ENCODE data around the gene EFCAB5. TPM values are rescaled to one million over a fixed set of nuclear protein-coding genes. Genes with fewer than 3 reads are reported as not detected.

Gene EFCAB5
- total RNA-seq, 8 experiments from 2014 or later, result 0.14 to 0.96 (median 0.81) TPM; not detected in 1

DNA sequence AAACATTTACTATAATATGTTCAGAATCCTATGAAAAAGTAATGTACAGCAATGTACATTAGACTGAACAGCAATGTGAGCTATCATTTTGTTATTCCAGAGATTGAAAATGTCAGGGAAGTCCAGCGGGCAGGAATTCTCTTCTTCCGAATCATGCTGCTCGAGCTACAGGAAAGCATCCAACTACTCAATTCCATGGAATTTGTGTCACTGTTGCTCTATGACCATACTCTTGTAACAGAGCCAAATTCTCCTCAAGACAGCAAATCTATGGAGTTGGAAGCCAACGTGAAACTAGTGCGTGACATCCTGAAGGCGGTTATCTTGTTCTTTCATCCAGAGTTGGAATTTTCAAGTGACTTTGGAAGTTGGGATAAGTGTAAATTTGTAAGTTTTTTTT is 150.3 kb downstream of the EFCAB5 start:
- H3K4me3 ChIP-seq, result no peak overlapping the region
- no peaks in the 10 kb centered on the region for H3K4me1 ChIP-seq (replicated peaks in 1 of 2)
- no peak overlapping the region for H3K27ac ChIP-seq
- ATAC-seq (replicated peaks in 6 of 8), result no peak
- in situ Hi-C loops (cut with MboI; ENCODE audit: low pct_unique_long_range_greater_than_20kb in 2 of 9, low sequenced_read_pairs in 9 of 9, unreplicated experiment in 9 of 9), result loop anchor here in 2 of 9 experiments (10.0 to 25.0 kb wide), 3 partner anchors 57 to 479 kb away; partner anchors contain the start of gene CORO6 (in 1 of the 2)
- 25 to 100% (median 90%) methylated on average over 1 to 6 of the region's 6 CpGs; no CpG with 5 or more reads in 1 of the 10 experiments for WGBS, 10 experiments

DNA sequence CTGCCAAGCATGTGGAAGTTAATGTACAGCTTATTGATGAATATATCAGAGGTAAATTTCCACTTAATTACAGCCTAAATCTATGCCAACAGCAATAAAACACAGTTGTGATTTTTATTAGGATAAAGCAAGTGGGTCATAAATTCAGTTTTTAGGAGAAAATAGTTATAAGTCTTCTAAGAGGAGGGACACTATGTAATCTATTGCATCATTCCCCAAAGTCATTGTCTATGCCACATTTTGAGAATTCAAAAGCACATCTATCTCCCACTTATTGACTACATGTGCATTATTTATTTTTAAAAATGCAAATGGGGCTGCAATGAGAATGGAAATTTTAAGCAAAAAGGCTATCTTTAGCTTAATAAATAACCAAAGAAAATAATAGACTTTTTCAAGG is 151.5 kb downstream of the EFCAB5 start:
- in situ Hi-C loops (cut with MboI; ENCODE audit: low pct_unique_long_range_greater_than_20kb in 2 of 9, low sequenced_read_pairs in 9 of 9, unreplicated experiment in 9 of 9), result loop anchor here in 2 of 9 experiments (10.0 to 25.0 kb wide), 3 partner anchors 58 to 481 kb away; partner anchors contain the start of gene CORO6 (in 1 of the 2)
- Histone ChIP-seq H3K27ac (no peak overlapping the region), H3K4me1 (replicated peaks in 1 of 2) (no peaks in the 10 kb centered on the region), H3K4me3 (no peak overlapping the region)
- no peak for ATAC-seq (replicated peaks in 6 of 8)

DNA sequence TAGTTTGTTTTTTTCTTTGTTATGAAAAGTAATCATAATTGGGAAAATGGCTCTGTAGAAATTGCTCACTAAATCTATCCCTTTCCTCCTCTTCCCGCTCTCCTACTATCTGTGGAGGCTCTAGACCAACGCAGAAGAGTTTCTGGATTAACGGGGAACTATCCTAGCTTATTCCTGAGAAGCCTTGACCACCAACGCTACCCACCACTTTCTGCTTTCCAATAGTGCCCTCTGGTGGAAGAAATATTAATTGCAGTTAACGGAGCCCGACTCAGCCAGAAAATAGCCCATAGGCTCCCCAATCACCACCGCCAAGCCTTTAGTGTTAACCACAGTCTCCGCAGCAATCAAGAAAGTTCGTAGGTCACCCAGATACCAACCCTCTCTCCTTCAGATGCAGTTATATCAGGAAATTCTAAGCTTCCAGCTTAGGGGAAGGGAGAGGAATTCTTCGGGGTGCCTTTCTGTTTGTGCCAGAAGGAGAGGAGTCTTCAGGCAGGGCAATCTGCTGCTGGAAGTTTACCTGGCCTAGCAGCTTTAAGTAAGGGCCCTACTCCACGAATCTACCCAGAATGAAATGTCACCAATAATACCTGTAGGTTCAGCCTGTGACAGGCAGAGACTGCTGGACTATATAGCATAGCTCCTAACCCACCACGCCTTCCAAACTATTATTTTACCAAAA is 152.2 kb downstream of the EFCAB5 start:
- H3K27ac ChIP-seq, result no peak overlapping the region
- no peak overlapping the region for H3K4me3 ChIP-seq
- H3K4me1 ChIP-seq (replicated peaks in 1 of 2), result no peaks in the 10 kb centered on the region
- ATAC-seq (replicated peaks in 6 of 8), result peak; percentile 61 to 90 (median 78)
- WGBS, 10 experiments, result 0 to 83% (median 17%) methylated on average over 1 to 9 of the region's 12 CpGs
- in situ Hi-C loops (cut with MboI; ENCODE audit: low pct_unique_long_range_greater_than_20kb in 2 of 9, low sequenced_read_pairs in 9 of 9, unreplicated experiment in 9 of 9), result loop anchor here in 2 of 9 experiments (10.0 to 25.0 kb wide), 3 partner anchors 59 to 481 kb away; partner anchors contain the start of gene CORO6 (in 1 of the 2)

DNA sequence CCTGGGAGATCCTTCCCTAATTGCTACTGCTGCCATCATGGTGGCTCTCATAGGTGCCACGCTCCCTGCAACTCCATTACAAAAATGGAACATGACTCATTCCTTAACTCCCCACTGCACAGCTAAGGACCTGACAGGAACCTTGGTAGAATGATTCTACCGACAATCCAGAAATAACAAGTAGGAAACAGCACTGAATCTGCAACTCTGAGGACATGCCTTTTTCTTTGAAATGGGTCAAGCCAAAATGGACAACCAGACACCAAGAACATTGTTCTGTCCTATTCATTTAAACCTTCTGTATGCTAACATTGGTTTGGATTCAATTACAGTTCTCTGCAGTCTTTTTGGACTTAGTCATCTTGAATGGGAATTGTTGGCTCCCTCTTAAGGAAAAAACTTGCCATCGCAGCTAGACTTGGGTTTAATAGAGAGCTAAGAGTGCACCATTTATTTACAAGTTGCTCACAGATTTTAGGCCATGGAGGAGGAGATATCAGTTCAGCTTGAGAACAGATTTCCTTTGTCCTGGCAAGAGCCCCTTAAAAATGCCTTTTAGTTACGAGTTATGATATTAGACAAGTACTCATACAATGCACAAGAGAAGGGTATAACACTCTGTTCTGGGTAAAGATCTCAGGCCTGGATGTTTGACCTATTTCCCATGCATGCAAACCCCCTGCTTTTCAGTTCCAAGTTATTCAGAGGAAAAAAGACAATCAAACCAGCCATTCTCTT is 154.2 kb downstream of the EFCAB5 start:
- no peak overlapping the region for H3K27ac ChIP-seq
- no peaks in the 10 kb centered on the region for H3K4me1 ChIP-seq (replicated peaks in 1 of 2)
- in situ Hi-C loops (cut with MboI; ENCODE audit: low pct_unique_long_range_greater_than_20kb in 2 of 9, low sequenced_read_pairs in 9 of 9, unreplicated experiment in 9 of 9), result loop anchor here in 2 of 9 experiments (10.0 to 25.0 kb wide), 3 partner anchors 61 to 483 kb away; partner anchors contain the start of gene CORO6 (in 1 of the 2)
- H3K4me3 ChIP-seq, result no peak overlapping the region
- ATAC-seq (replicated peaks in 6 of 8), result peak in 6 of 8 experiments; percentile 32 to 88 (median 71)
- 37 to 72% (median 50%) methylated on average over 1 to 4 of the region's 4 CpGs; no CpG with 5 or more reads in 2 of the 10 experiments for WGBS, 10 experiments

DNA sequence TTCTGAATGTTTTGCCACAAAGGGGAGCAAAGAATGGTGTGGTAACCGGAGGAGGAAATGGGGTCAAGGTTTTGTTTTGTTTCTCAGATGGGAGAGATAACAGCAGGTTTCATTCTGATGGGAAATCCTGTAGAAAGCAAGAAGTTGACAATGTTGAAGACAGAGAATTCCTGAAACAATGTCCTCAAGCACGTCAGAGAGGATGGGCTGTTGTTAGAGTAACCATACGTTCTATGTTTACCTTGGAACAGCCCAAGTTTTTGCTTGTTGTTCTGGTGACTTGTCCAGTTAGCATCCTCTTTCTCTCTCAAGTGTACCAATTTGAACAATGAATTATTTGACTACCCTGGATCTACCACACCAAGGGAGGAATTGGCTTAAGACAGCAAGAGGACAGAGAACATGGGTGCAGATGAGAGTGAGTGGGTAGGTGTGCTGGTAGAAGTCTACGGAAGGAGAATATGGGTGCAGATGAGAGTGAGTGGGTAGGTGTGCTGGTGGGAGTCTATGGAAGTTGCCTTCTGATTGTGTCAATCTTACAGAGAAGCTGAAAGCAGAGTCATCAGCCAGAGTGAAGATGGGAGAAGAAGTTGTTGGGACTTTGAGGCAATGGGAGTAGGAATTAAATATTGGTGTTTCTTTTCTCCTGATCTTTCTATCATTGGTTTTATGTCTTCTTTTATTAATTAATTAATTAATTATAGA is 160.4 kb downstream of the EFCAB5 start:
- no peak overlapping the region for H3K27ac ChIP-seq
- no peak for ATAC-seq (replicated peaks in 6 of 8)
- WGBS, 10 experiments, result 20 to 83% (median 68%) methylated on average over 1 to 4 of the region's 4 CpGs; no CpG with 5 or more reads in 2 of the 10 experiments
- peaks cover 5 to 7% of the 10 kb centered on the region in 2 donors for H3K4me1 ChIP-seq (replicated peaks in 1 of 2)
- no peak overlapping the region for H3K4me3 ChIP-seq
- in situ Hi-C loops (cut with MboI; ENCODE audit: low pct_unique_long_range_greater_than_20kb in 2 of 9, low sequenced_read_pairs in 9 of 9, unreplicated experiment in 9 of 9), result loop anchor here in 4 of 9 experiments (25.0 kb wide), 2 partner anchors 90 to 185 kb away; partner anchors contain the start of gene BLMH (in 3 of the 4)

DNA sequence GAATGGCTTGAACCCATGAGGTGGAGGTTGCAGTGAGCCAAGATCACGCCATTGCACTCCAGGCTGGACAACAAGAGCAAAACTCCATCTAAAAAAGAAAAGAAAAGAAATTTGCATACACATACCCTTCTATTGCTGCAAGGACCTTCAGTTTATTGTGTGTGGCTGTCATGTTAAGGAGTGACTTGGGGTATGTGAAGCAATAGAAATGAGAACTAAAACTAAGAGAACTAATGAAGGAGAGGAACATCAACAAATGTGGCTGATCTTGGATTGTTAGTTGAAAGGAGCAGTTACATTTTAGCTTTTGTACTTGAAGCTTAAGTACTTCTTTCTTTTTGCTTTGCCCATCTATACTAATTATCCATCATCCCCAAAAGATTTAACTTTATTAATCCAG is 162.5 kb downstream of the EFCAB5 start:
- H3K27ac ChIP-seq, result no peak overlapping the region
- H3K4me1 ChIP-seq (replicated peaks in 1 of 2), result peaks cover 5 to 7% of the 10 kb centered on the region in 2 donors
- 33 to 100% (median 63%) methylated on average over 1 of the region's 1 CpG; no CpG with 5 or more reads in 6 of the 10 experiments for WGBS, 10 experiments
- no peak overlapping the region for H3K4me3 ChIP-seq
- in situ Hi-C loops (cut with MboI; ENCODE audit: low pct_unique_long_range_greater_than_20kb in 2 of 9, low sequenced_read_pairs in 9 of 9, unreplicated experiment in 9 of 9), result loop anchor here in 4 of 9 experiments (25.0 kb wide), 2 partner anchors 92 to 183 kb away; partner anchors contain the start of gene BLMH (in 3 of the 4)
- ATAC-seq (replicated peaks in 6 of 8), result no peak

DNA sequence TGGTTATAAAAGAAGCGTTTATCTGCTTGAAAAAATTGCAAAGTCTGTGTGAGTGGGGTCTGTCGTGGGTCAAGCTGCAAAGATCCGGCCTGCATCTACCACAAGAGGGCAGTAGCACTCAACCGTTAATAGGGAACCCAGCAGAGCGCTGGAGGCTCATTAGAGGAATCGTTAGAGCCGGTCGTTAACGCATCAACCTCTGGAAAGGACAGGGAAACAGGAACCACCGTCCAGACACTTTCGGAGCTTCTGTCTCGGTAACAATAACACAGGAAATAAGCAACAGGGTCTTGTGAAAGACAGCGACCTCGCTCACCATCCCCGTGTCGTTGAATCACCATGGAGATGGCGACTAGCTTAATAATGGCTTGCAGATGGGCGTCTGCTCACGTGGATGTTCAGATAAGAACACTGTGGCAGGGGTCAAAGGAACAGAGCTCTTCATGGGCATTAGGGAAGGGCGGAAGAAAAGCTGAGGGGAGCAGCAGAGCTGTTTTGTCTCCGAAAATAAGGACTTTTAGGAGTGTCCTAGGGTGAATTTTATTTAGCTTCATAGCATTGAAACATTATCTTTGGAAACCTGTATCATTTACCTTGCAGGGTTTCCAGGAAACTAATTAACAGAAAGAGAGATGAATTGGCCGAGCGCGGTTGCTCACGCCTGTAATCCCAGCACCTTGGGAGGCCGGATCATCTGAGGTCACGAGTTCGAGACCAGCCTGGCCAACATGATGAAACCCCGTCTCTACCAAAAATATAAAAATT is 163.3 kb downstream of the EFCAB5 start:
- ATAC-seq (replicated peaks in 6 of 8), result peak; percentile 97 to 100 (median 98)
- 0 to 73% (median 5%) methylated on average over 1 to 23 of the region's 29 CpGs for WGBS, 10 experiments
- in situ Hi-C loops (cut with MboI; ENCODE audit: low pct_unique_long_range_greater_than_20kb in 2 of 9, low sequenced_read_pairs in 9 of 9, unreplicated experiment in 9 of 9), result loop anchor here in 4 of 9 experiments (25.0 kb wide), 2 partner anchors 92 to 183 kb away; partner anchors contain the start of gene BLMH (in 3 of the 4)
- peak overlapping the region; percentile 58 to 69 for H3K27ac ChIP-seq
- H3K4me3 ChIP-seq, result peak overlapping the region; percentile 31 to 37 (median 34)
- peaks cover 5 to 7% of the 10 kb centered on the region in 2 donors for H3K4me1 ChIP-seq (replicated peaks in 1 of 2)

DNA sequence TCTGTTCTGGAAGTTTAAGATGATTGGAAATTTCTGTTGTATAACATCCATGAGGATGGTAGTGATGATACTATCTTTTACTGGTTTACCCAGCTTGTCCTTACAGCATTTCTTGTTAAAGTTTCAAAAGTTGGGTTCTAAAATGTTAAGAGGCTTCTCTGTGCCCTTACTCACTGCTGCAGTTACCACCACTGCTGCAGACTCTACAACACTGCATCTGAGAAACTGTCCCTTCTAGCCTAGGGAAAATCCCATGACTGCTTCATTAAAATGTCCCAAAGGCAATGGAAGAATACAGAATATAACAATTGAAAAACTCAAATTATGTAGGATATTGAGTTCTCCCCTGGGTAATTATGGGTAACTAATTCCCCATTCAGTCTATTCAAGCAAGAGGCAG is 171.4 kb downstream of the EFCAB5 start:
- in situ Hi-C loops (cut with MboI; ENCODE audit: low pct_unique_long_range_greater_than_20kb in 2 of 9, low sequenced_read_pairs in 9 of 9, unreplicated experiment in 9 of 9), result loop anchor here in 4 of 9 experiments (25.0 kb wide), 2 partner anchors 100 to 175 kb away; partner anchors contain the start of gene BLMH (in 3 of the 4)
- ATAC-seq (replicated peaks in 6 of 8), result no peak
- peaks cover 0 to 4% of the 10 kb centered on the region in 2 donors for H3K4me1 ChIP-seq (replicated peaks in 1 of 2)

DNA sequence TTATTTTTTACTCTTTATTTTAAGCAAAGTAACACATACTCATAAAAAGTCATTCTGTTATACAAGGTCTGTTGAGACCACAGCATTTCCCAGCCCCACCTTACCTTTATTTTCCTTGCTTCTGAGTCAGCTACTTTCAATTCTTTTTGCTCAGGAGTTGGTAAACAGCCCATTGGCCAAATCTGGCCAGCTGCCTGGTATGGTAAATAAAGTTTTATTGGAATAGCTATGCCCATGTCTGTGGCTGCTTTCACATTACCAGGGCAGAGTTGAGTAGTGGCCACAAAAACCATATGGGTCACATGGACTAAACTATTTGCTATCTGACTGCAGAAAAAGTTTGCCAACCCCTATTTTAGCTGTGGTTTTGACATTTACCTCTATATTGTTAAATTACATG is 171.8 kb downstream of the EFCAB5 start:
- in situ Hi-C loops (cut with MboI; ENCODE audit: low pct_unique_long_range_greater_than_20kb in 2 of 9, low sequenced_read_pairs in 9 of 9, unreplicated experiment in 9 of 9), result loop anchor here in 4 of 9 experiments (25.0 kb wide), 2 partner anchors 101 to 174 kb away; partner anchors contain the start of gene BLMH (in 3 of the 4)
- peak in 1 of 8 experiments; percentile 50 for ATAC-seq (replicated peaks in 6 of 8)
- H3K4me1 ChIP-seq (replicated peaks in 1 of 2), result peaks cover 0 to 8% of the 10 kb centered on the region in 2 donors
- no peak overlapping the region for H3K27ac ChIP-seq
- no peak overlapping the region for H3K4me3 ChIP-seq

More for the DNA sequence above, 171.4 kb downstream of the EFCAB5 start:
- Histone ChIP-seq H3K27ac (no peak overlapping the region), H3K4me3 (no peak overlapping the region)

DNA sequence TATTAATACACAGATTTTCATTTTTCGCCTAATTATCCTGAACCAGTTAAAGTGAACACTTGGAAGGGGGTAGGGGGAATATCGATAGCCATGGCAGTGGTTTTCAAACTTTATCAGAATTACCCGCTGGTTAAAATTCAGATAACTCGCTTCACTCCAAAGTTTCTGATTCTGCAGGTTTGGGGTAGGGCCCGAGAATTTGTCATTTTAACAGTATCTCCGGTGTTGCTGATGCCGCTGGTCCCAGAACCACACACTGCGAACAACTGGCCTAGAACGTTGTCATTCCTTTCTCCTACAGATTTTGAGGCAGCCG is 174.9 kb downstream of the EFCAB5 start:
- WGBS, 10 experiments, result 0 to 29% (median 9%) methylated on average over 1 to 9 of the region's 10 CpGs; no CpG with 5 or more reads in 2 of the 10 experiments
- H3K4me1 ChIP-seq (replicated peaks in 1 of 2), result peaks cover 0 to 10% of the 10 kb centered on the region in 2 donors
- H3K27ac ChIP-seq, result peak overlapping the region; percentile 96 to 98
- in situ Hi-C loops (cut with MboI; ENCODE audit: low pct_unique_long_range_greater_than_20kb in 2 of 9, low sequenced_read_pairs in 9 of 9, unreplicated experiment in 9 of 9), result loop anchor here in 4 of 9 experiments (25.0 kb wide), 2 partner anchors 104 to 171 kb away; partner anchors contain the start of gene BLMH (in 3 of the 4)
- peak overlapping the region; percentile 64 to 86 (median 78) for H3K4me3 ChIP-seq
- peak in 2 of 8 experiments; percentile 17 to 42 for ATAC-seq (replicated peaks in 6 of 8)

DNA sequence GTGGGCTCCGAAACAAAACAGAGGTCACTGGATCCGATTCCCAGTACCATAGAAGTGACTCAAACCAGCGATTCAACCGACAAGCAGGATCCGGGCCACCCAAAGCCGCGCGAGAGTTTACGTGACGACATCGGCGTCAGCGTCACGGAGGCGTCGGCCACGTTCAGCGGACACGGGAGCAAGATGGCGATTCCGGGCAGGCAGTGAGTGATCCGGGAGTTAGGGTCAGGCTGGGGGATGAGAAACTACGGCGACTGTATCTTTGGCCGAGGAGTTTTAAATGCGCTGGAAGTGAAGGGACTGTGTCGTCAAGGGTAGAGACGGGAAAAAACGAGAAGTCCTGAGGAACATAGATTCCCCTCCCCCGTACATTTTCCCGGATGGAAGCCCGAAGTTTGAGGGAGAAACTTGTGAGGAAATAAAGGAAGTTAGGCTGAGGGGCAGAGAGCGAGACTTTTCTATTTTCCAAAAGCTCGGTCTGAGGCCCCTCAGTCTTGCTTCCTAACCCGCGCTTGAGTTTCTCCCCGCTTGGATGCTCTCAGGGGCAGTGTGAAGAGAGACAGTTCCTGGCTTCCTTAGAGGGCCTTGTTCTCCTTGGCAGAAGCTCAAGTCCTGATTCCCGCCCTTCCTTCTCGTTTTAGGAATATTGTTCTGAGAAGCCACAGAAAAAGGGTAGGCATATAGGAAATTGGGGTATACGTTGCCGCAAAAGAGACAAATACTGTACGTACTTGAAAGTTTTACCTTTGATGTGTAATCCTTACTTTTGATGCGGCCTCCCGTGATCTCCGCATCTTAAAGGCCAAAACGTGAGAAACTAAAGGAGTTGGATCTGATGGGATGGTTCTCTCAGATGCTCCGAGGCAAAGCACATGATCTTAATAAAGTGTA is 175.5 kb downstream of the EFCAB5 start, which contains the start of gene NSRP1:
Gene NSRP1 (plus strand): TSS at position 156 of the 891 bp plus-strand sequence. CDS start 28 bp downstream, at position 184.
- Histone ChIP-seq H3K4me1 (replicated peaks in 1 of 2) (peaks cover 0 to 10% of the 10 kb centered on the region in 2 donors), H3K27ac (peak within 1 kb of the TSS; percentile 96 to 98), H3K4me3 (peak within 1 kb of the TSS; percentile 64 to 86 (median 78))
- peak; percentile 94 to 99 (median 97) for ATAC-seq (replicated peaks in 6 of 8)
- in situ Hi-C loops (cut with MboI; ENCODE audit: low pct_unique_long_range_greater_than_20kb in 2 of 9, low sequenced_read_pairs in 9 of 9, unreplicated experiment in 9 of 9), result loop anchor here in 4 of 9 experiments (25.0 kb wide), 2 partner anchors 105 to 170 kb away; partner anchors contain the start of gene BLMH (in 3 of the 4)
- WGBS, 10 experiments, result 0 to 5% (median 1%) methylated on average over 5 to 42 of the region's 47 CpGs
